ENCODE measurements around the gene NLRP6. TPM values are rescaled to one million over a fixed set of nuclear protein-coding genes. Genes with fewer than 3 reads are reported as not detected.

NLRP6 gene
- total RNA-seq = not detected in 2 replicates
- long read RNA-seq = 0 reads

DNA sequence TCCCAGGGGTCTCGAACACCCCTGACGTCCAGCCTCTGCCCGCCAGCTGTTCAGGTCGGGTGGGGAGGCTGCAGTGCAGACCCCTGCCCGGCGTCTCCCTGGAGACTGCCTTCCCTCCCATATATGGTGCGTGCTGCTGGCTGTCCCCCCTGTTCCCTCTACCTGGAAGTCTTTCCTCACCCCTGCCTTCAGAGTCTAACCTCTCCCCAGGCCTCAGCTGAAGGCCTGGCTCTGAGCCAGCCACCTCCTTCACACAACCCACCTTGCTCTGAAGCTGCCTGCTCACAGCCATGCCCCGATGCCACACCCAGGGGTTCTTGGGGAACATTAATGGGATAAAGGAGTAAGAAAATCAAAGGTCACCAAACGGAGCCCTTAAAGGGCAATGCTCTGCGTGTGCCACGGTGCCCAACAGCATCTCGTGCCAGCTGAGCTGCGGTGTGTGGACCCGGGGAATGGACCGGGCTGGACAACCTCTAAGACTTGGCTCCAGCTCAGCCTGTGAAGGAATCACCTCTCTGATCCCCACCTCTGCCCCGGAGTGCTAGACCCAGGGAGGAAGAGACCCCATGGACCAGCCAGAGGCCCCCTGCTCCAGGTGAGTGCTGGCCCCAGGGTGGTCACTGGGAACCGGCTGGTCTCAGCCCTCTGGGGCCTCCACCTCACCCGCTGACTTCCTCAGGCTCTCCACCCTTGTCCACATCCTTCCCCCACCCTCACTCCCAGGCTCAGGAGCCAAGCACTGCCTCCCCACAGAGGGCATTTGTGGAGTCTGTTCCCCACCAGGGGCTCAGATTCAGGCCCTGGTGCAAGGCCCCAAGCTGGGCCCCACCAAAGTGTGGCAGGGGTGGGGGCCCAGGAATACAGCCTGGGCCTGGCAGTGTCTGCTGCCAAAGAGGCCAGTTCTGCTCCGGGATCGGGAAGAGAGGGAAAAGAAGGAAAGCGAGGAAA is at the start of gene NLRP6:
Gene NLRP6, plus strand, starts transcription at position 407 of the 951 bp plus-strand sequence. Its CDS starts 163 bp downstream, at position 570.
- H3K4me3 Mint-ChIP-seq (ENCODE audit: unreplicated experiment) = no peak within 1 kb of the TSS
- H3K27me3 Mint-ChIP-seq (ENCODE audit: unreplicated experiment) = peaks cover 38% of the 10 kb centered on the region
- TF ChIP-seq CTCF (IDR thresholded peaks at IDR 0.05) = no peak
- DNase-seq (ENCODE audit: extremely low spot score, unreplicated experiment) = no peak
- no peaks in the 10 kb centered on the region for H3K36me3 Mint-ChIP-seq (ENCODE audit: unreplicated experiment)
- no peak within 1 kb of the TSS for H3K27ac Mint-ChIP-seq (ENCODE audit: unreplicated experiment)
- peaks cover 10% of the 10 kb centered on the region for H3K9me3 Mint-ChIP-seq (ENCODE audit: unreplicated experiment)
- no peaks in the 10 kb centered on the region for H3K4me1 Mint-ChIP-seq (ENCODE audit: unreplicated experiment)

DNA sequence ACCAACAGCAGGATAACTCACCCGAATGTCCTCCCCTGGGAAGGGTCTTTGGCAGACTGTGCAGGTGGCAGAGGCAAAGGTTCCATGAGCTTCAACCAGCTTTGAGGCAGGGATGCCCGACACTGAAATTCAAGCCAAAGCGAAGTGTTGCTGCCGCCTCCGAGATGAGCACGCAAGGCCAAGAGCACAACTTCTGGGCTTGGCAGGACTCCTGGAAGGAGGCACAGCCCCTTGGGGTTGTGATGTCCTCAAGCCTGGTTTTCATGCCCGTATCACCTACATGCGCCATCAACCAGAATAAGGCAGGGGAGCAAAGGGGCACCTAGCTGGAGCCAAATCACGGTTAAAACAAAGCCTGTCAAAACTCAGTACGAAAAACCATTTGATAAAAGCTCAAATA is 47.8 kb upstream of the NLRP6 start:
- no peaks in the 10 kb centered on the region for H3K27me3 Mint-ChIP-seq (ENCODE audit: unreplicated experiment)
- H3K36me3 Mint-ChIP-seq (ENCODE audit: unreplicated experiment) = peaks cover 7% of the 10 kb centered on the region
- no peak overlapping the region for H3K4me3 Mint-ChIP-seq (ENCODE audit: unreplicated experiment)
- no peak for TF ChIP-seq CTCF (IDR thresholded peaks at IDR 0.05)
- DNase-seq (ENCODE audit: extremely low spot score, unreplicated experiment) = no peak
- peaks cover 10% of the 10 kb centered on the region for H3K4me1 Mint-ChIP-seq (ENCODE audit: unreplicated experiment)
- H3K9me3 Mint-ChIP-seq (ENCODE audit: unreplicated experiment) = no peaks in the 10 kb centered on the region
- H3K27ac Mint-ChIP-seq (ENCODE audit: unreplicated experiment) = no peak overlapping the region

DNA sequence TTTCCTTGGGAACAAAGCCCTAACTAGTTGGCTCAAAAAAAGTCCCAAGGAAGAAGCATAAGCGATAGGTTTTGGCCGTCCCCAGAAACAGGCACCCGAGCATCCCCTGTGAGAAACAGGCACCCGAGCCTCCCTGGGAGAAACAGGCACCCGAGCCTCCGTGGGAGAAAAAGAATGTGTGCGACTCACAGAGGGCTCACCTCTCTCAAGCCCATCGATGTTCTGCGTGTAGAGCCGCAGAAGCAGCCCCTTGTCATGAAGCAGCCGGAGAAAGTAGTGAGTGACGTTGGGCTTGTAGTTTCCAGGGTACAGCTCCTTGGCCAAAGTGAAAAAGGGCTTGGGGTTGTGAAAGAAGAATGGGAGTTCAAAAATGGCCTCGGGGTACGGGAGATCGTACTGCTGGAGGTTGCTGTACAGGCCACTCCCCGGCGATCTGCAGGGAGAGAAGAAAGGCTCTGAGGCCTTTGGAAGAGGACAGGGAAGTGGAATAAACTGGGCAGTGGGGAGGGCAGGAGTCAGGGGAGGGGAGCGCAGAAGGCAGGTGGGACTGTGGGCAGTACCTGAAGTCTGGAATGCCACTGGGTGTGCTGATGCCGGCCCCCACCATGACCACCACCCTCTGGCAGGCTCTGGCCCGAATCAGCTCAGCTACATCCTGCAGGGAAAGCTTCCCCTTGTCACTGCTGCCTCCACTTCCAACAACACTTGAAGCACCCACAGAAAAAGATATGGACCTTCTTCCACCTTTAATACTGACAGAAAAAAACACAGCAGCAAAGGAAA is 45.2 kb upstream of the NLRP6 start:
- no peaks in the 10 kb centered on the region for H3K27me3 Mint-ChIP-seq (ENCODE audit: unreplicated experiment)
- peaks cover 15% of the 10 kb centered on the region for H3K4me1 Mint-ChIP-seq (ENCODE audit: unreplicated experiment)
- no peak for TF ChIP-seq CTCF (IDR thresholded peaks at IDR 0.05)
- no peak overlapping the region for H3K27ac Mint-ChIP-seq (ENCODE audit: unreplicated experiment)
- H3K36me3 Mint-ChIP-seq (ENCODE audit: unreplicated experiment) = peaks cover 7% of the 10 kb centered on the region
- no peak overlapping the region for H3K4me3 Mint-ChIP-seq (ENCODE audit: unreplicated experiment)
- no peak for DNase-seq (ENCODE audit: extremely low spot score, unreplicated experiment)
- no peaks in the 10 kb centered on the region for H3K9me3 Mint-ChIP-seq (ENCODE audit: unreplicated experiment)

- Mint-ChIP-seq H3K4me3 (ENCODE audit: unreplicated experiment) (peak overlapping the region; percentile 84), H3K4me1 (ENCODE audit: unreplicated experiment) (peaks cover 27% of the 10 kb centered on the region), H3K9me3 (ENCODE audit: unreplicated experiment) (no peaks in the 10 kb centered on the region), H3K36me3 (ENCODE audit: unreplicated experiment) (peaks cover 9% of the 10 kb centered on the region), H3K27me3 (ENCODE audit: unreplicated experiment) (no peaks in the 10 kb centered on the region), H3K27ac (ENCODE audit: unreplicated experiment) (peak overlapping the region; percentile 83)
- no peak for TF ChIP-seq CTCF (IDR thresholded peaks at IDR 0.05)
- no peak for DNase-seq (ENCODE audit: extremely low spot score, unreplicated experiment)
These were observed 43.0 kb upstream of the NLRP6 start for GRCh38 chr11:235180-235579.

GRCh38 chr11:235609-235996 is 42.6 kb upstream of the NLRP6 start:
- Mint-ChIP-seq H3K36me3 (ENCODE audit: unreplicated experiment) (peaks cover 12% of the 10 kb centered on the region), H3K9me3 (ENCODE audit: unreplicated experiment) (no peaks in the 10 kb centered on the region), H3K4me3 (ENCODE audit: unreplicated experiment) (peak overlapping the region; percentile 84), H3K4me1 (ENCODE audit: unreplicated experiment) (peaks cover 27% of the 10 kb centered on the region), H3K27me3 (ENCODE audit: unreplicated experiment) (no peaks in the 10 kb centered on the region), H3K27ac (ENCODE audit: unreplicated experiment) (peak overlapping the region; percentile 83)
- no peak for DNase-seq (ENCODE audit: extremely low spot score, unreplicated experiment)
- TF ChIP-seq CTCF (IDR thresholded peaks at IDR 0.05) = no peak
